NCI-H146 treated with DMSO at 0.1 percent for 48 hours (cell line): ENCODE results near the gene MALRD1.
A peak's percentile ranks its signal among the peaks of the same experiment; 100 is the strongest.

Experiments
- DNase-seq: peaks from one replicate; lab custom pipeline; 2025; ENCODE audit not compliant: unreplicated experiment; lab: John Stamatoyannopoulos, UW

The MALRD1 gene

DNA sequence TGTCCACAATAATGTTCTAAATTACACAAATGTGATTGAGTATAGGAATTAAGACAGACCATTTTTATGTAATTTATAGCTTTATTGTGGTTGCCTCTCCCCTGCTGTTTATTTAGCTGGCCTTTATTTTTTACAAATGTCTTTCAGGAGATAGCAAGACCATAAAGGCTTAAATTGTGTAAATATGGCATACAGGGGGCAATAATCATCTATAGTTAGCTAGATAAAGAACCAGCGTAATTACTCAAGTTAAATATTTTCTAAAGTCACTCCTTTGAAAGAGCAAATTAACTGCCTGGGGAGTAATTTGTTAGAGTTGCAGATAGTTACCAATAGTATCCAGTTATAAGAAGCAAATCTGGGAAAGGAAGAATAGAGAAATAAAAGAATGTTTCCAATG, at the start of gene MALRD1:
TSS of gene MALRD1 (plus strand) at position 313 of the 400 bp plus-strand sequence. CDS start 138 bp downstream, outside the sequence.
- peak; percentile 87 for DNase-seq

DNA sequence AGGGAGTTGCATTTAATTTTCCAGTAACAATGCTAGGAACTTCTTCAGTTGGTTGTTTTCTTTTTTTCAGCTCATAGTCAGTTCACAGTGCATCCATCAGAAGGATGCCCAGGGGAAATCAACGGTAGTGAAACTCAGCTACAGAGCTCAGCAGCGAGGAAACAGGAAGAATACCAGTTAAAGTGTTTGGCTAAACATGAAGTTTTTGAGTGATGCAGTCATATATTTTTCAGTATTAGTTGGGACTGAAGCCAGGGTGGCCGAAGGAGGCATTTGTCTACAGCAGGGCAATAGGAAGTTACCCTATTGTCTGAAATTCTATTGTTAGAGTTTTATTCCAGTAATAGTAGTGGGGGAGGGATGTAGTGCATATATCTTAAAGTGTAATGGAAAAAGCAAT, 45.3 kb upstream of the MALRD1 start:
- DNase-seq = no peak

DNA sequence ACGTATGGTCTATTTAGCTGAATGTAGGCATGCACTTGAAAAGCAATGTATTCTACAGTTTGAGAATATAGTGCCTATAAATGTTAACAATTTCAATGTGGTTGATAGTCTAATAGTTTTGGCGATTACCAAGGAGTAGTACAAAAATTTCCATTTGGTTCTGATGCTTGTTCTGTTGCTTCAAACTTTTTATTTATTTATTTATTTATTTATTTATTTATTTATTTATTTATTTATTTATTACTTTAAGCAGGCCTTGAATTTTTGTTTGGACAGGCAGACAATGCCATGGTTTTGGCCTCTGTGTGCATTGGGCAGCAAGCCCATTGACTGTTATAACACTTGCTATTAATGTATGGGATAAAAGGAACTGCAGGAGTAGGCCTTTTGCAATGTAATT, 36.5 kb upstream of the MALRD1 start:
- no peak for DNase-seq

DNA sequence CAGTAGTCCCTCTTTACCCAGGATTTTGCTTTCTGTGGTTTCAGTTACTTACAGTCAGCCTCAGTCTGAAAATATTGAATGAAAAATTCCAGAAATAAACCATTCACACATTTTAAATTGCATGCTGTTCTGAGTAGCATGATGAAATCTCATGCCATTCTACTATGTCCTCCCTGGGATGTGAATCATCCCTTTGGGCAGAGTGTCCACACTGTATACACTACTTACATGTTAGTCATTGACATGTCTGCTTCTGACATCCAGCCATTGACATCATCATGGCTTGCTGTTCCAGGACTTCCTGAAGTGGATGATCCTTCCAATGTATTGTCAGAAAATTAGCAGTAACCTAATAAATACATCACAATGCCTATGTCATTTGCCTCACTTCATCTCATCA, 34.6 kb upstream of the MALRD1 start:
- no peak for DNase-seq

DNA sequence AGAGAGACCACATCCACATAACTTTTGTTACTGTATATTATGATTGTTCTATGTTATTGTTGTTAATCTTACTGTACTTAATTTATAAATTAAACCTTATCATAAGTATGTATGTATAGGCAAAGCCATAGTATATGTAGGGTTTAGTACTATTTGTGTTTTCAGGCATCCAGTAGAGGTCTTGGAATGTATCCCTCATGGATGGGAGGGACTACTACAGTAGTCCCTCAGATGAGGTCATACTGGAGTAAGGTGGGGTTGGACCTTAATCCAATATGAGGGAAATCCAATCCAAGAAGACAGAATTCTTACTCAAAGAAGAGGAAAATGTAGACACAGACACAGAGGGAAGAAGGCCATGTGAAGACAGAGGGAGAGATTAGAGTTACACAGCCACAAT, 34.1 kb upstream of the MALRD1 start:
- no peak for DNase-seq

DNA sequence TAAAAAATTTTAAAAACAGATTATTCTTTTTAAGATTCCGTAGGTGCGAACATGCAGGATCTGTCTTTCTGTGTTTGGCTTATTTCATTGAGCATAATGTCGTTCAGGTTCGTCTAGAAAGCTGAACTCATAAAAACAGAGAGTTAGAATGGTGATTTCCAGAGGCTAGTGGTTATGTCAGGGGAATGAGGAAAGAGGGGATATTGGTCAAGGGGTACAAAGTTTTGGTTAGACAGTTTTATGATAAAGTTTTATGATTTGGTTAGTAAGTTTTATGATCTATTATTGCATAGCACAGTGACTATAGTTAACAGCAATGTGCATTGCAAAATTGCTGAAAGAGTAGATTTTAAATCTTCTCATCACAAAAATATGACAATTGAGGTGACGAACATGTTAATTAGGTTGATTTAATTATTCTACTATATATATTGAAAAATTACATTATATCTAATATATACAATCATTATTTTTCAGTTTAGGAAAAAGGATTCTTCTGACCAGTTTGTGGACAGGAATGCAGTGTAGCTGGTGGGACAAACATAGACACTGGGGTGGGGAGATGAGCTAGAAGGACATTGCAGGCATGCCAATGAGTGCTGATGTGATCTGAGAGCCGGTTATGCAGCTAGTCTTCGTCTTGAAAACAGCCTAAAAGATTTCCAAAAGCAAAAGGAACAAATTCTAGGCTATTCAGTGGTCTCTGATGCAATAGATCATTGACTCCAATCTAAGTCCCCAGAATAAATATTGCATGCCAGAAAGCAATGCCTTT, 31.3 kb upstream of the MALRD1 start:
- no peak for DNase-seq

DNA sequence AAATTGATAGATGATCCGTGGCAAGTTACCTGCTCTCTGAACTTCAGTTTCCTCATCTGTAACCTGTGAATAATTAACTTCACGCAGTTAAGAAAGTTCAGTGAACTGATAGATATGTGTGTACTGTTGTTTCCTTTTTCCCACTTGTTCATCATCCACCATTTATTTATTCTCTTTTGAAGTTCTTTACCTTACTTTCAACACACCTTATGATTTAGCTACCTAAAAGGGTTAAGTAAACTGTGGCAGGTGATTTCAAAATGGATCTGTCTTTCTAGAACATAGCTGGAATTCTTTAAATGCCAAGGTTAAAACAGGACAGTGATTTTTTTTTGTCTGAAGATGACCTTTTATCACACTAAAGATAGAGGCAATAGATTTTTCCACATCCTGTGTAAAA, 27.4 kb upstream of the MALRD1 start:
- DNase-seq = no peak

DNA sequence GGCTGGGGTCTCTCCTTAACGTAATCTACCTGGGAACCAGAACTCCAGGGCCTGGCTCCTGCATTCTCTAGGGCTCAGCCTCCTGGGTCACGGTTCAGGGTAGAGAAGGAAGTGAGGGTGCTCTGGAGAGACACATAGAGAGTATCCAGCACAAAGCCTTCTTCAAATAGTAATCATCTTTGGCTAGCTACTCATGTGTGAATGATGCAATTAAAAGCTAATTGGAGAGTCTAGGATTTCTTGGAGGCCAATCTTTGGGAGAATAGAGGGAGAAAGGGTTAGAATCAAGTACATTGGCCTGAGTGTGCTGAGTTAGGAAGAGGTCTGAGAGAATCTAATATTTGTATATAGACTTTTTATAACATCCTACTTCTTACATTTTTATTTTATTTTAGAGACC, 24.0 kb upstream of the MALRD1 start:
- DNase-seq = no peak

DNA sequence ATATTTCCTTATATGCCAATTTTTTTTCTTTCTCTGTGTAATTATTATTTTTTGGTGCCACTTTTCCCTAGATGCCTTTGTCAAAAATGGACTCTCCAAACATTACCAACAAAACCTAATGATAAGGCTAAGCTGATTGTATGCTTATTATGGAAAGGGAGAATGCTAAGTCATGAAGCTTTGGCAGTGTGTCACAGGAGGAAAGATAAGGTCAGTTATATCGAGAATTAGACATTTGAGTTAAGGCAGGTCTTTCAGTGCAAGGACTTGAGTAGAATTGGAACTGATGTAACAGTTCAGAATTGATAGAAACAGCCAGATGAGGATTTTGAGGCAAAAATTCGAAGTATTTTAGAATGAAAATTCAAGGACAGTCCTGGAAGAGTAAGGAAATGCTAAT, 16.8 kb upstream of the MALRD1 start:
- no peak for DNase-seq

DNA sequence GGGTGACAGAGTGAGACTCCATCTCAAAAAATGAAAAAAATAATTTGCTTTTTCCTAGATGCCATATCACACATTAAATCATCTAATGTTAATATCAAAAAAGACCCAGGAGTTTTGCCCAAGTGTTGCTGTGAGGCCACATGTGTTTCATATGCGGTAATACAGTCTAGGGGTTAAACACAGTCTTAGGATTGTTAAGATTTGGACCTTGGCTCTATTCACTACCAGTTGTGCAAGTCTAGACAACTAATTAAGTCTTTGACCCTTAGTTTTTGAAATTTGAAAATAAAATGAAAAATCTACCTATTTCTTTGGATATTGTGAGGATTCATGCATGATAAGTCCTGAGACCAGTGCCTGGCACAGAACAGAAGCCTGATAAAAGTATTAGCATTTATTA, 14.9 kb upstream of the MALRD1 start:
- DNase-seq = no peak

DNA sequence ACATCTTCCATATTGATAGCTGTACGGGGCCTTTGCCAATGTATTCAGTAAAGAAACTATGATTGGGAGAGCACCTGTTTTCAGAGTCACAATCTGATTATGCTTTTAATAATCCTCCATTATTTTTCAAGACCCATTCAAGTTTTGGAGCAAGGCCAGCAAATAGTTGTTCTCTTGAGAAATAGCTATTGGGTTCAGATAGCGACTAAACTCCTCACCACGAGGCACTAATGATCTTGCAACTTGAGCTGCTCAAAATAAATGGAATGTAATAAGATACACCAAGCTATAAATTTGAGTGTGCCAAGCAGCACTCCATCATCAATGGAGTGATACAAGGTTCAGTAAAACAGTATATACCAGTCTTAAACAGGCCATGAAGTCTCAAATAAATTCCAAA, 7.4 kb upstream of the MALRD1 start:
- DNase-seq = no peak

DNA sequence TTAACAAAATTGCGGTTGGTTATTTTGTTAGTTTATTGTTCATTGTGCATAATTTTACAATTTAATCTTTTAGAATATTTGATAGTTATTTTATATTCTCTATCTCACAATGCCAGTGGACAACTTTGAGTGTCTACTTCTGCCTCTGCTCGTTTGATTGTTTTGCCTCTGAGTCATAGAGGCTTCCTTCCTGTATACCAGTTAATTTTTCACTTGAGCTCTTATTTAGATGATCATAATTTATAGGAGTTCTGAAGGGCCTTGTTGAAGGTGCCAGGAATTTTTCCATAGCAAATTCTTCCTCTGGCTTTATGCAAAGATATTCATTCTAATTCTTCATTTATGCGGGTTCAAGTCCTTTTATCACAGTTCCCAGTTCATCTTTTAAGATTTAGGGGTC, 5.2 kb upstream of the MALRD1 start:
- no peak for DNase-seq

DNA sequence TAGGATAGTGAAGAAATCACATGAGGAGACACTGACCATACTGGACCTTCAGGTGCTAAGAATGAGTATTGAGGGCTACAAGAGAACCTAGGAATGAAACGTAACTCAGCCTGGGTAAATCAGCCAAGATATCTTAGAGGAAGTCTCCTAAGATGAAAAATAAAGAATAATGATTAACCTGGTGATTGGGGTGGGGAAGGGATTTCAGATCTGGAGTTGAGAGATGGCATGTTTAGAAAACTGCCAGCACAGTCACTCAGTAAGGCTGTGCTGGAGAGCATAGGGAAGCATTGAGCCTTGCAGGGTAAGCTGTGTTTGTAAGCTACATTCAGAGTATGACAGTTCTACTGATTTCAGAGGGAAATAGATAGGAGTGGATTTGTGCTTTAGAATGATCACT, 1.9 kb upstream of the MALRD1 start:
- no peak for DNase-seq

DNA sequence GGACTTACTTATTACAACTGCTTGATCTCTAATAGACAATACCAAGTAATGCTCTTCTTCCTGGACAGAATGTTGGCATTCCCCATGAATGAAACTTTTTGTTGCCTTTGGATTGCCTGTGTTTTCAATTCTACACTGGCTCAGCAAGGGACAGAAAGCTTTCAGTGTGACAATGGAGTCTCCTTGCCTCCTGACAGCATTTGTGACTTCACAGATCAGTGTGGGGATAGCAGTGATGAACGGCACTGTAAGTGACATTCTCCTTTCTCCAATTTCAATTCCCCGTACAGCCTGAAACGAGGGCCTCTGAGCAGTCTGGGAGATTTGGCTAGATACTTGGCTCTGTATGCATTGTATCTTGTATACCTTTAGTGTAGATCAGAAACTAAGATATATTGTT, 290 bp downstream of the MALRD1 start:
- no peak for DNase-seq

DNA sequence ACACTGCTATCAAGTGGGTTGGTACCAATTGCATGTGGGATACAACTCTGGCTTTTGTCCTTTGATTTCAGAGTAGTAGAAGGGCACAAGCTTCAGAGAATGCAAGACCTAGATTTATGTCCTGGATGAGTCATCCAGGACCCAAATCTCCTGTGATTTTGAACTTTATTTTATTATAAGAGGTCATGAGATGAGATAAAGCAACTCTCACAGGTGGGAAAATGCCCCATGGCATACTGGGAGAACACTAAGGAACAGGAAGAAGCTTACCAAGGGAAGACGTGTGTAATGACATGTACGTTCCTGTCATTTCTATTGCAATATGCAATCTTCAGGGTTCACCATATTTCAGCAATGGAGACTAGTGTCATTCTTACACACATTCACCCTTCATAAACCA, 966 bp downstream of the MALRD1 start:
- no peak for DNase-seq

DNA sequence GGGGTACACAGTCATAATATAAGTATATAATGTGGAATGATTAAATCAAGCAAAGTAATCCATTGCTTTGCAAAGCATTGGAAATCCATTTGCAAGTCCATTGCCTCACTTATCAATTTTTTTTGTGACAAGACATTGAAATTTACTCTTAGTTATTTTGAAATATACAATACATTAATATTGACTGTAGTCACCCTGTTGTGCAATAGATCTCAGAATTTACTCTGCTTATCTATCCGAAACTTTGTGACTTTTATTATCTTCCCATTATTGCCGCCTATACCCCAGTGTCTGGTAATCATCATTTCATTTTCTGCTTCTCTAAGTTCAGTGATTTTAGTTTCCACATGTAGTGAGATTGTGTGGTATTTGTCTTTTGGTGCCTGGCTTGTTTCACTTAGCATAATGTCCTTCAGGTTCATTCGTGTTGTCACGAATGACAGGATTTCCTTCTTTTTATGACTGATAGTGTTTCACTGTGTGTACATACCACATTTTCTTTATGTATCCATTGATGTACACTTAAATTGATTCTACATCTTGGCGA, 5.8 kb downstream of the MALRD1 start:
- DNase-seq = no peak

DNA sequence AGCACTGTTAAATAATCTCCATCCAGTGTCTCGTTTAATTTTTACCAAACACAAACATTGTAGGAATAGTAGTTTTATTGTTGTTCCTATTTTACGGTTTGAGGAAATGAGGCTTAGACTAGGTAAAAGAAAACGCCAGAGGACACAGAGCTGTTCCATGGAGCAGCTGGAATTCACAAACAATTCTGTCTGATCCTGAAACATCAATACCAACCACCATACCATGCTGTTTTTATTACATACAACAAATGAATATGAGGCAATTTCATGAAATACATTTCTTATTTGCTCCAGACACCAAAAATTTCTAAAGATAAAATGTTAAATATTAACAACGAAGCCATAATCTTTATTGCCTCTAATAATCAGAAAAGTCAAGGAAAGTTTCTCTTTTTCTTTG, 9.4 kb downstream of the MALRD1 start:
- DNase-seq = no peak

DNA sequence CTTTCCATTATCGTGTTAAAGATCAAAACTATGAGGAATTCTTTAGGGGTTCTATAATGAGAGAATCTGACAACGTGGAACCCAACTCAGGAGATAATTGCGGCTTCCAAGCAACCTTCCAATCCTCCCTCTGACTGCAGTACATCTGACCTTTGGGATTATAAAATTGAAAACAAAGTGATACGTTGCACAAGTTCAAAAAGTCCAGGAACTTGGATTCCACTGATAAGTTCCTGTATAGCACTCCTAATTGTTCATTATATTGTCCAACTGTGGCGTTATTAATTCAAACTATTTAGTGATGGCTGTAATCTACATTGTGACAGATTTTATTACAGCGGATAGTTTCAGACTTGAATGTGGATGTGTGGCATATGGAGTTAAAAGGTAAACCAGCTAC, 15.4 kb downstream of the MALRD1 start:
- DNase-seq = no peak

DNA sequence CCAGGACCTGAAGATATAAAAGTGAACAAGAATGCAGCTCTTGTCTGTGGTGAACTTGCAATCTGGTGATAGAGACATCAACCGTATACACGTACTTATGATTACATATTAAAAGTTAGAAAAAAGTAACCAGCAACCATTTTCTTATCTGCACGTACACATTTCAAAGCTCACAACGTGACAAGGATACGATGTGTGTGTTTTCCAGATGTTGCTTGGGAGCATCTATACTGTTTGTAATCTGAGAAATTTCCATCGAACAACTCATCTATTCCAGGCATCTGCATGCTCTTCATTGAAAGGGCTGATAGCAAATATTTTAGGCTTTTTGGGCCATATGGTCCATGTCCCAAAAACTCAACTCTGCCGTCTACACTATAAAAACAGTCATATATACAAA, 23.3 kb downstream of the MALRD1 start:
- DNase-seq = no peak

DNA sequence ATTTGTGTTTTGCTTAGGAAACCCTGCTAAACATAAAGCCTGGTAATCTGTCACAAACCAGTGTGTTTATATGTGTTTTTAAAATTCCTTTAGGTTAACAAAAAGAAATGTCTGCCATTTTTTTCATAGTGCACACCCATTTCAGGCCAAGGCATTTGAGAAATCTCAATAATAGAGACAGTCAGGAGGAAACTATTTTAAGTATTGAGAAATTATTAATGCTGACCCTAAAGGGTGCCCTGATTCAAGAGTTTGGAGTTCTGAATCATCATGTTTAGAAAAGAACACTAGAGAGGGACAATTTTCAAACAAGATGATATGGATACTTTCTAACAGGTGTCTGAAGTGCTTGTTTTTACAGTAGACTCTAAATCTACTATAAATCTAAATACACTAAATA, 28.7 kb downstream of the MALRD1 start:
- DNase-seq = no peak

DNA sequence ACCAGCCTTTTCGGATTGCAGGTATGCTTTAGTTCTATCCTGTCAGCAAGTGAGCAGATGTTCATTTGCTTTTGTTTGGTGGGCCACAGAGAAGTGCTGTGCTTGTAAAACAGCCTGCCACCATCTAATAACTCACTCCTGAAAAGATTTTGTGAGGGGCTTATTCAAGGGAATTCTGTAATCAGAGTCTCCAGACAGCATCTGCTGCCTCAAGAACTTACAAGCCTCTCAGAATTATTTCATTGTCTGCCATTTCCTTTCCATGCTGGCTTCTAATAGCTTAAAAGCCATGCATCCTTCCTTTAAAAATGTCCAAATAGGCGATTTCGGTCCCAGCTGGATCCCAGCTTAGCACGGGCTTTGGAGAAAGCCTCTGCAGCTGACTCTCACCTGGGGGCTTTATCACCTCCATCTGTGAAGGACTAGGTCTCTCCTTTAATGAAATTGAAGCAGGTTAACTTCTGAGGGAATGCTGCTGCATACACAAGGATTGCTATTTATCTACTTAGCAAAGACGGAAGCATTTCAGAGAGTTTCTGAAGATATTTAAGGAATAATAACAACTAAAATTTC, 48.0 kb downstream of the MALRD1 start:
- DNase-seq = no peak

DNA sequence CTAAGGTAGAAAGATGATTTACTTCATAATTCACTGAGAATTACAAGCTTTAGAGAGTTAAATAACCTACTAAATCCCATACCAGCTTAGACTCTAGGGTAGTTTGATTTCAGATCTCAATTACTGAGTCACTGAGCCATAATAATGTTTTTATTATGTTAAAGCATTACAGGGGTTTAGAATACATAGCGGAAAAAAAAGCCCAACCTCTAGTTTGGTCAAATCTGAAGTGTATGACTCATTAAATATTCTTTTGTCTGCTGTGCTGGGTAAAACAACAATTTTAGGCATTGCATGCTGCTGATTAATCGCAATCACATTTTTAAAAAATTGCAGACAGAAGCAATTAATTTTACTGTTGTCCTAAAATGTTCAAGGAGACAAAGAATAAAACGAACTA, 48.5 kb downstream of the MALRD1 start:
- DNase-seq = no peak

DNA sequence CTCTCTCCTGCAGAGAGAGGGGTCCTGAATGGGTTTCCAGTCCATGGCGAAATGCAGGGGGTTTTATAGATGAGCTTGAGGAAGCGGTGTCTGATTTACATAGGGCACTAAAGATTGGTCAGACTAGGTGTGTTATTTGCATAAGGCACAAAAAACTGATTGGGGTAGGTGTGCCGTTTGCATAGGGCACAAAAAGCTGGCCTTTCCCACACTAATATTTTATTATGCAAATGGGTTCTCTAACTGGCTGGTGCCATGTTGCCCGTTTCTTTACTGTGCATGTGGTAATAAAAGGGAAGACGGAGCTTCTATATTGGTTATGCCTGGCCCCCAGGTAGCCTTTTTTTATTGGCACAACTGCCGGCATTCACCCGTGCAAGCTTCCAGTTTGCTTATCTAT, 50.2 kb downstream of the MALRD1 start:
- no peak for DNase-seq
